ENCODE data around the gene CNNM4. TPM values are rescaled to one million over a fixed set of nuclear protein-coding genes. Genes with fewer than 3 reads are reported as not detected.
A peak's percentile ranks its signal among the peaks of the same experiment; 100 is the strongest.

The CNNM4 gene
- total RNA-seq, 1 donor from 2014 or later, result 5.8 TPM

GRCh38 chr2:96838345-96839292 is 77.9 kb downstream of the CNNM4 start:
- no peak overlapping the region for H3K4me3 Mint-ChIP-seq (ENCODE audit: unreplicated experiment)
- H3K27ac Mint-ChIP-seq (ENCODE audit: unreplicated experiment), result no peak overlapping the region
- Histone ChIP-seq H3K4me1 (ENCODE audit: insufficient read depth, low read length) (peaks cover 5% of the 10 kb centered on the region), H3K27ac (ENCODE audit: low read depth, low read length) (no peak overlapping the region), H2AFZ (ENCODE audit: low read depth, low read length) (no peak overlapping the region), H3K36me3 (ENCODE audit: insufficient read depth, low read length) (no peaks in the 10 kb centered on the region), H4K20me1 (ENCODE audit: insufficient read depth, low read length) (no peaks in the 10 kb centered on the region), H3K79me2 (ENCODE audit: insufficient read depth, low read length) (no peaks in the 10 kb centered on the region), H3K4me2 (ENCODE audit: low read length) (no peak overlapping the region), H3K9ac (ENCODE audit: low read length) (no peak overlapping the region), H3K9me3 (ENCODE audit: insufficient read depth, low read depth, low read length) (no peaks in the 10 kb centered on the region), H3K27me3 (ENCODE audit: insufficient read depth, low read length) (no peaks in the 10 kb centered on the region), H3K4me3 (ENCODE audit: insufficient read depth, low read depth, low read length) (no peak overlapping the region)
- DNase-seq (ENCODE audit: low read depth) (no peak), FAIRE-seq (no peak)
- peaks cover 13% of the 10 kb centered on the region for H3K36me3 Mint-ChIP-seq (ENCODE audit: low read depth, unreplicated experiment)
- no peak for TF ChIP-seq EZH2 (IDR thresholded peaks at IDR 0.05; ENCODE audit: insufficient read depth, low read length)
- no peak for TF ChIP-seq CTCF (IDR thresholded peaks at IDR 0.05; ENCODE audit: insufficient read depth, low read depth, low read length)
- H3K9me3 Mint-ChIP-seq (ENCODE audit: unreplicated experiment), result no peaks in the 10 kb centered on the region
- H3K4me1 Mint-ChIP-seq (ENCODE audit: low read depth, unreplicated experiment), result no peaks in the 10 kb centered on the region
- H3K27me3 Mint-ChIP-seq (ENCODE audit: low read depth, unreplicated experiment), result no peaks in the 10 kb centered on the region

GRCh38 chr2:96839293-96839874 is 78.7 kb downstream of the CNNM4 start:
- Mint-ChIP-seq H3K27ac (ENCODE audit: unreplicated experiment) (no peak overlapping the region), H3K27me3 (ENCODE audit: low read depth, unreplicated experiment) (no peaks in the 10 kb centered on the region), H3K4me1 (ENCODE audit: low read depth, unreplicated experiment) (no peaks in the 10 kb centered on the region), H3K4me3 (ENCODE audit: unreplicated experiment) (no peak overlapping the region), H3K9me3 (ENCODE audit: unreplicated experiment) (no peaks in the 10 kb centered on the region), H3K36me3 (ENCODE audit: low read depth, unreplicated experiment) (peaks cover 13% of the 10 kb centered on the region)
- FAIRE-seq (no peak), DNase-seq (ENCODE audit: low read depth) (no peak)
- H3K4me3 ChIP-seq (ENCODE audit: insufficient read depth, low read depth, low read length), result no peak overlapping the region
- H3K9me3 ChIP-seq (ENCODE audit: insufficient read depth, low read depth, low read length), result no peaks in the 10 kb centered on the region
- no peaks in the 10 kb centered on the region for H4K20me1 ChIP-seq (ENCODE audit: insufficient read depth, low read length)
- H3K27ac ChIP-seq (ENCODE audit: low read depth, low read length), result no peak overlapping the region
- no peaks in the 10 kb centered on the region for H3K27me3 ChIP-seq (ENCODE audit: insufficient read depth, low read length)
- H3K9ac ChIP-seq (ENCODE audit: low read length), result no peak overlapping the region
- TF ChIP-seq CTCF (IDR thresholded peaks at IDR 0.05; ENCODE audit: insufficient read depth, low read depth, low read length) (no peak), EZH2 (IDR thresholded peaks at IDR 0.05; ENCODE audit: insufficient read depth, low read length) (no peak)
- peak overlapping the region; percentile 5 for H3K4me2 ChIP-seq (ENCODE audit: low read length)
- no peaks in the 10 kb centered on the region for H3K36me3 ChIP-seq (ENCODE audit: insufficient read depth, low read length)
- no peak overlapping the region for H2AFZ ChIP-seq (ENCODE audit: low read depth, low read length)
- no peaks in the 10 kb centered on the region for H3K79me2 ChIP-seq (ENCODE audit: insufficient read depth, low read length)
- H3K4me1 ChIP-seq (ENCODE audit: insufficient read depth, low read length), result peaks cover 5% of the 10 kb centered on the region
